CD4-positive, alpha-beta T cell treated with Interleukin-21 for 1 hour (primary cell): ENCODE results near the gene CAMK1G.
A peak's percentile ranks its signal among the peaks of the same experiment; 100 is the strongest.

Source experiments
- DNase-seq: peaks from one replicate; pipeline ENCODE4 v3.0.0-alpha.2; 2020

Gene CAMK1G

GRCh38 chr1:209565759-209566678 is 17.5 kb upstream of the CAMK1G start:
- peak; percentile 75 for DNase-seq

GRCh38 chr1:209567698-209568175 is 15.8 kb upstream of the CAMK1G start:
- DNase-seq: no peak

- peak; percentile 73 for DNase-seq
These were observed 13.9 kb upstream of the CAMK1G start for GRCh38 chr1:209569455-209570207.

GRCh38 chr1:209570743-209571142 is 12.8 kb upstream of the CAMK1G start:
- DNase-seq: no peak

- peak; percentile 67 for DNase-seq
These were observed 6.9 kb upstream of the CAMK1G start for GRCh38 chr1:209576392-209577197.

GRCh38 chr1:209577346-209577745 is 6.2 kb upstream of the CAMK1G start:
- no peak for DNase-seq

GRCh38 chr1:209580577-209580976 is 2.9 kb upstream of the CAMK1G start:
- DNase-seq: no peak

GRCh38 chr1:209584231-209584672 is 738 bp downstream of the CAMK1G start:
- no peak for DNase-seq

GRCh38 chr1:209585197-209585596 is 1.7 kb downstream of the CAMK1G start:
- no peak for DNase-seq

- no peak for DNase-seq
These were observed 2.2 kb downstream of the CAMK1G start for GRCh38 chr1:209585672-209586071.

- no peak for DNase-seq
These were observed 2.8 kb downstream of the CAMK1G start for GRCh38 chr1:209586221-209586740.

- no peak for DNase-seq
These were observed 4.3 kb downstream of the CAMK1G start for GRCh38 chr1:209587789-209588188.

- no peak for DNase-seq
These were observed 5.9 kb downstream of the CAMK1G start for GRCh38 chr1:209589440-209589839.

GRCh38 chr1:209589863-209590262 is 6.3 kb downstream of the CAMK1G start:
- DNase-seq: no peak

- no peak for DNase-seq
These were observed 6.9 kb downstream of the CAMK1G start for GRCh38 chr1:209590405-209590804.

- DNase-seq: no peak
These were observed 10.2 kb downstream of the CAMK1G start for GRCh38 chr1:209593747-209594146.

GRCh38 chr1:209594440-209594839 is 10.9 kb downstream of the CAMK1G start:
- no peak for DNase-seq

GRCh38 chr1:209595028-209595427 is 11.5 kb downstream of the CAMK1G start:
- DNase-seq: no peak

GRCh38 chr1:209595599-209596285 is 12.2 kb downstream of the CAMK1G start:
- DNase-seq: no peak

GRCh38 chr1:209597499-209597898 is 14.0 kb downstream of the CAMK1G start:
- no peak for DNase-seq

- DNase-seq: no peak
These were observed 14.7 kb downstream of the CAMK1G start for GRCh38 chr1:209598227-209598626.

- DNase-seq: no peak
These were observed 17.0 kb downstream of the CAMK1G start for GRCh38 chr1:209600541-209600940.
